GM21526 (cell line): Measurements from ENCODE around the gene ARHGAP12.
A peak's percentile ranks its signal among the peaks of the same experiment; 100 is the strongest.
"Not testable (repeated sequence)": the region's sequence is repeated elsewhere in the genome, so short reads cannot be mapped to it uniquely, and the experiment has no call there.

Source experiments
- ATAC-seq: cut with Tn5 transposase; IDR thresholded peaks from one replicate; pipeline ENCODE4 v1.9.1; 2021; ENCODE audit warnings: moderate library complexity; ENCODE audit not compliant: unreplicated experiment, low FRiP score

ARHGAP12 gene

GRCh38 chr10:31926765-31927564 is 1.7 kb downstream of the ARHGAP12 start:
- ATAC-seq: no peak

DNA sequence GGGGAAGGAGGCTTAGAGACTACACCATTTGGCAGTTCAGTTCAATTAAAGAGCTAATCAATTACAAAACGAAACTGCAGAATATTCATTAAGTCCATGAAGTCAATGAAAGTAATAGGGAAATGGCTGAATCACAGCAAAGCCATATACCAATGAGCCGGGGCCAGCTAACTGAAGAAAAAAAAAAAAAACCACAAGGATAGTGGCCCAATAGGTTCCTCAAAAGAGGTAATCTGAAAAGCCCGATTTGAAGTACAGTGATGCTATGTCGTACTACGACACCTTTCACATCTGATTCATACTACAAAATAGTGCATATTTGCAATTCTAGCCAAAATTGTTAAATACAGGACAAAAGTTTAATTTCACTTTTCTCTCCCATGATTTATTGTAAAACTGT is 2.5 kb downstream of the ARHGAP12 start:
- no peak for ATAC-seq

DNA sequence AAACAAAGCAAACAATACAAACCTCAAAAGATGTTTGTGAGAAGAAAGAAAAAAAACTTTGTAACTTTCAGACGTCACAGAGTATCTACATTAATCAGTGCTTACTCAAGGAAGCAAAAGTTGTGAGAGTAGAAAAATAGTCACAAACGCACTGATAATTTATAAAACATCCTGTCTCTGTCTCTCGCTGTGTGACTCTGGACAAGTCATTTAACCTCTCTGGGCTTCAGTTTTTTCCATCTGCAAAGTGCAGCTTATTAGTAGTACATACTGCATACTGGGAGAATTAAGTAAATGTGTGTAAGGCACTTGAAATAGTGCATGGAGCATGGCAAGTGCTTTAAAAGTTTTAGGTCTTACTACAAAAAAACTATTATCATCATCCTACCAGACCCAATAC is 3.8 kb downstream of the ARHGAP12 start:
- ATAC-seq: no peak

GRCh38 chr10:31923389-31923788 is 5.2 kb downstream of the ARHGAP12 start:
- ATAC-seq: no peak

- peak; percentile 73 for ATAC-seq
These were observed 7.6 kb downstream of the ARHGAP12 start for GRCh38 chr10:31921031-31921430.

DNA sequence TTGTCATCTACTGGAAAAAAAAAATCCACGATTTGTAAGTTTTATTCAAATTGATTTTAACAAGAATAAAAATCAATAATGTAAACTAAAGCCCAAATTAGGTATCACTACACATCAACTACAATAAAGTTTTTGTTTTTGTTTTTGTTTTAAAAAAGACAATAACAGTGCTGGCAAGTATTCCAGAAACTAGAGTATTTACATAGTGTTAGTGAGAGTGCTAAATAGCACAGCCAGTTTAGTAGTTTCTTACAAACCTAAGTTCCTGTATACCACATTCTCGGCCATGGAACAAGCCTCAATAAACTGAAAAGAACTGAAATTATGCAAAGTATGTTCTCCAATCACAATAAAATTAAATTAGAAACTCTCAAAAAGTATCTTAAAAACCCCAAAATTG is 8.1 kb downstream of the ARHGAP12 start:
- peak; percentile 58 for ATAC-seq

DNA sequence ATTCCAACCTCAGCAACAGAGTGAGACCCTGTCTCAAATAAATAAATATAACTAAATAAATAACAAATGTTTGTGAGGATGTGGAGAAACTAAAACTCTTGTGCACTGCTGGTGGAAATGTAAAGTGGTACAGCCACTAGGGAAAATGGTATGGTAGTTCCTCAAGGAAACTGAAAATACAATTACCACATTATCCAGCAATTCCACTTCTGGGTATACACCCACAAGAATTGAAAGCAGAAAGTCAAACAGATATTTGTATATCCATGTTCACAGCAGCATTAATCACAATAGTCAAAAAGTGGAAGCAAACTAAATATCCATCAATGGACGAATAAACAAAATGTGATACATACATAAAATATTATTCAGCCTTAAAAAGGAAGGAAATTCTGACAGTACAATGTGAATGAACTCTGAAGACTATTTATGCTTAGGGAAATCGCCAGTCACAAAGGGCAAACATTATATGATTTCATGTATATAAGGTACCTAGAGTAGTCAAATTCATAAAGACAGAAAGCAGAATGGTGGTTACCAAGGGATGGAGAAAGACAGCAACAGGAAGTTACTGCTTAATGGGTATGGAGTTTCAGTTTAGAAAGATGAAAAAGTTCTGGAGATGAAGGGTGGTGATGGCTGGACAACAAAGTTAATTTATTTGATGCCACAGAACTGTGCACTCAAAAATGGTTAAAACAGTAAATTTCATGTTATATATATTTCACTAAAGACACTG is 9.8 kb downstream of the ARHGAP12 start:
- no peak for ATAC-seq

DNA sequence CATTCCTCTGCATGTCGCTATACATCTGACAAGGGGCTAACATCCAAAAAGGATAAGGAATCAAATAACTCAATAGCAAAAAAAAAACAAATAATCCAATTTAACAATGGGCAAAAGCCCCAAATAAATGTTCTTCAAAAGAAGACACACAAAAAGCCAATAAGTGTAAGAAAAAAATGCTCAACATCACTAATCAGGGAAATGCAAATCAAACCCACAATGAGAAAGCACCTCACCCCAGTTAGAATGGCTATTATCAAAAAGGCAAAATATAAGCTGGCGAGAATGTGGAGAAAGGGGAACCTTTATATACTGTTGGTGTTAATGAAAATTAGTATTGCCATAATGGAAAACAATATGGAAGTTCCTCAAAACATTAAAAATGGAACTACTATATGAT is 14.3 kb downstream of the ARHGAP12 start:
- no peak for ATAC-seq

- no peak for ATAC-seq
These were observed 15.5 kb downstream of the ARHGAP12 start for GRCh38 chr10:31912898-31913850.

- no peak for ATAC-seq
These were observed 16.3 kb downstream of the ARHGAP12 start for GRCh38 chr10:31912289-31912688.

DNA sequence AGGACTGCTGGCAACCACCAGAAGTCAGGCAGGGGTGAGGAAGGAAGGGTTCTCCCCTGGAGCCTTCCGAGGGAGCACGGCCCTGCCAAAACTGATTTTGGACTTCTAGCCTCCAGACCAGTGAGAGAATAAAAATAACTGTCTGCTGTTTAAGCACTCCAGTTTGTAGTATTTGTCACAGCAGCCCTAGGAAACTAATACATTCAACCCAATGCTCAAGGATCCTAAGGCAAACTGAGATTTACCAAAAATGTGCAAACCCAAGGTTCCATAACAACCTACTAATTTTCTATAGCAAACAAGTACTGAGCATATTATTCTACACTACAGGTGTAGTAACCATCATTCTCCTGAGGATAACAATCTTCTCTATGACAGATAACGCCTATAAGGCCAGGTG is 18.6 kb downstream of the ARHGAP12 start:
- no peak for ATAC-seq

- ATAC-seq: no peak
These were observed 20.5 kb downstream of the ARHGAP12 start for GRCh38 chr10:31908157-31908556.

DNA sequence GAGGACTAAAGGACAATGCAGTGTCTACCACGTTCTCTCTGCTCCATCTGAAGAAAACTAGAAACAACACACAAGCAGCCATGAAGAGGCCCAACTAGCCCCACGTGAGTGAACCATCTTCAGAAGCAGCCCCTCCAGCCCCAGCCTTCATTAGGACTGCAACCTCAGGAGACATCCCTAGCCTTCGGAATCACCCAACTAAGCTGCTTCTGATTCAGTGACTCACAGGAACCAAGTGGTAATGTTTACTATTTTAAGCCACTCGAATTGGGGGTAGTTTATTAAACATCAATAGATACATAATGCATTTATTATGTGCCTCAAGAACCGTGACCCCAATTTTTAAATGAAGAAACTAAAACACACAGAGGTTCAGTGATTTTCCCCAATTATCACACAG is 22.6 kb downstream of the ARHGAP12 start:
- no peak for ATAC-seq

DNA sequence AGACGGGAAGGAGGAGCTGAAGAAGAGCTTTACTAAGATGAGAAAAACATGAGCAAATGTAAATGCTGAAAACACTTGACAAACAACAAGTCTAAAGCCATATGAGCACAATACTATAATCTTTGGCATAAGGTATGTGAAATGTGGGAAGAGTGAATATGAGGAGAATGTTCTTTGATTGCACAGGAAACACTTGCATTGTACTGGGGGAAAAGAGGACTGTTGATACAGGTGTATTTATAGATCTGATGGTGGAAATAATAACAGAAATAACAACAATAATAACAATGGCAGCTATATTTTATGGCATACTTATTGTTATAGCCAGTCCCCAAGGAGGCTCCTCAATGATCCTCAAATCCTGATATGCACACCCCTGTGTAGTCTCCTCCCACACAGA is 23.0 kb downstream of the ARHGAP12 start:
- ATAC-seq: no peak

- no peak for ATAC-seq
These were observed 26.0 kb downstream of the ARHGAP12 start for GRCh38 chr10:31902625-31903024.

- ATAC-seq: no peak
These were observed 31.1 kb downstream of the ARHGAP12 start for GRCh38 chr10:31897506-31897905.

- ATAC-seq: no peak
These were observed 31.7 kb downstream of the ARHGAP12 start for GRCh38 chr10:31896968-31897384.

- ATAC-seq: not testable (repeated sequence)
These were observed 32.9 kb downstream of the ARHGAP12 start for GRCh38 chr10:31895722-31896121.

DNA sequence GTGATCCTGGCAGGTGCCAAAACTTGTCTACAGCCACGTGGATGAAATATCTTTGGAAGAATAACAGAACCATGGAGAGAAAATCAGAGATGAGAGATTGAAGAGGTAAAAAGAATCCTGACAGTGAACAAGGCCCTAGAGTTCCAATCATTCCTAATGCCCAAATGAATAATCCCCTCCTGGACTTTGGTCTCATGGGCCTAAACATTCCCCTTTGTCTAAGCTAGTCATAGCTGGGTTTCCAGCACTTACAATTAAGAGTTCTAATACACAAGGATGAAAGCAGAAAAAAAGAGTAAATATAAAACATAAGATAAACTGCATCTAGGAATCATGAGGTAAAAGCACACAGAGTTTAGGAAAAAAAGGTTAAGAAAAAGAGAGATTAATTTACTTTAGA is 40.2 kb downstream of the ARHGAP12 start:
- ATAC-seq: no peak

- no peak for ATAC-seq
These were observed 40.8 kb downstream of the ARHGAP12 start for GRCh38 chr10:31887850-31888249.

DNA sequence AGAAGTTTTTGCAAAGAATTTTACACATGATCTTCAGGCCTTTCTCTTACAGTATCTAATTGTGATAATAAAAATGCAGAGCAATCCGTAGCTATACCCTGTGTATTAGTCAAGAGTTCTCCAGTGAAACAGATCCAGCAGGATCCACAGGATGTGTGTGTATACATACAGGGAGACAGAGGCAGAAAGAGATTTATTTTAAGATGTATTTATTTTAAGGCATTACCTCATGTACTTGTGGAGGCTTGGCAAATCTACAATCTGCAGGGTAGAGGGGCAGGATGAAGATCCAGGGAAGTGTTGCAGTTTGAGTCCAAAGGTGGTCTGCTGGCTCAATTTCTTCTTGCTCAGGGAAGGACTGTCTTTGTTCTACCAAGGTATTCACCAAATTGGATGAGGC is 41.7 kb downstream of the ARHGAP12 start:
- ATAC-seq: no peak
